ENCODE results near the gene MAPK4. TPM values are rescaled to one million over a fixed set of nuclear protein-coding genes. Genes with fewer than 3 reads are reported as not detected.

MAPK4 gene
- total RNA-seq, 1 donor from 2014 or later: 26.9 TPM

- ATAC-seq (ENCODE audit: poor library complexity): peak; percentile 32
- no peak for DNase-seq
- intact Hi-C loops (cut with DNase I): no loop called here
Measured at GRCh38 chr18:50726960-50727589, 167.2 kb downstream of the MAPK4 start.

DNA sequence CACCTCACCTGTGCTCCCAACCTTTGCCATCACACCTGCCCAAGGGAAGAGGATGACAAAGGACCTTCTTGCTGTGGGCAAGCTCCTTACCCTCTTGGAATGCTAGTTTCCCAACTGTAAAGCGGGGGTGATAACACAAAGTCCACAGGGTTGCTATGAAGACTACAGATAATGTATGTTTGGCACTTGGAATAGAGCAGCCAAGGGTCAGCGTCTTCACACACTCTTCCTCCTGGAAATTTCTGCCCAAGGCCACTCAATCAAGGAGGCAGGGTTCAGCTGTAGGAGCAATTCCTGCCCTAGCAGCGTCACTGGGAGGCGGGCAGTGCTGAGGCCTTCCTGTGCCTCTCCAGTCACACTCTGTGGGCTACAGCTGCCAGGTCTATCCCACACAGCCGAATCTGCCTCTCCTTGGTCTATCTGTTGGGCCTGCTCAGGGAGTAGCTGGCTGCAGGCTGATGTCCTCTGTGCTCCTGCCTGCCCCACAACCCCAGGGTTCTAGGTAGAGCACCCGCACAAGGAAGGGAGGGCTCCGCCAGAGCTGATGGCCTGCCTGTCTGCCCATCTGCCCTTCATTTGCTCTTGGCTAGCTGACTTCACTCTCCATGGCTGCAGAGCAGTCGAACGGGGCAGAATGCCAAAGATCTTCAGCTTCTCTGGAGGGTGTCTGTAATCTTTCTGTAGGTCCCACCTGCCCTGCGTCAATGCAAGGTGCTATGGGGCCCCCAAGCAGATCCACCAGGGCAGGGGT, 168.0 kb downstream of the MAPK4 start:
- DNase-seq (no peak), ATAC-seq (ENCODE audit: poor library complexity) (peak; percentile 66)
- intact Hi-C loops (cut with DNase I): no loop called here

DNA sequence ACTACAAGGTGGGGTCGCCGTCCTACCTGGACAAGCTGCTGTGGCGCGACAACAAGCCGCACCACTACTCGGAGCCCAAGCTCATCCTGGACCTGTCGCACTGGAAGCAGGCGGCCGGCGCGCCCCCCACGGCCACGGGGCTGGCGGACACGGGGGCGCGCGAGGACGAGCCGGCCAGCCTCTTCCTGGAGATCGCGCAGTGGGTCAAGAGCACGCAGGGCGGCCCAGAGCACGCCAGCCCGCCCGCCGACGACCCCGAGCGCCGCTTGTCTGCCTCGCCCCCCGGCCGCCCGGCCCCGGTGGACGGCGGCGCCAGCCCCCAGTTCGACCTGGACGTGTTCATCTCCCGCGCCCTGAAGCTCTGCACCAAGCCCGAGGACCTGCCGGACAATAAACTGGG, 169.5 kb downstream of the MAPK4 start:
- intact Hi-C loops (cut with DNase I): no loop called here
- ATAC-seq (ENCODE audit: poor library complexity): no peak

GRCh38 chr18:50729986-50730385, 170.1 kb downstream of the MAPK4 start:
- no peak for DNase-seq
- intact Hi-C loops (cut with DNase I): no loop called here
- ATAC-seq (ENCODE audit: poor library complexity): no peak

More for the DNA sequence above, 169.5 kb downstream of the MAPK4 start:
- no peak for DNase-seq

- ATAC-seq (ENCODE audit: poor library complexity): no peak
- intact Hi-C loops (cut with DNase I): no loop called here
- DNase-seq: no peak
Measured at GRCh38 chr18:50734342-50734741, 174.5 kb downstream of the MAPK4 start.

DNA sequence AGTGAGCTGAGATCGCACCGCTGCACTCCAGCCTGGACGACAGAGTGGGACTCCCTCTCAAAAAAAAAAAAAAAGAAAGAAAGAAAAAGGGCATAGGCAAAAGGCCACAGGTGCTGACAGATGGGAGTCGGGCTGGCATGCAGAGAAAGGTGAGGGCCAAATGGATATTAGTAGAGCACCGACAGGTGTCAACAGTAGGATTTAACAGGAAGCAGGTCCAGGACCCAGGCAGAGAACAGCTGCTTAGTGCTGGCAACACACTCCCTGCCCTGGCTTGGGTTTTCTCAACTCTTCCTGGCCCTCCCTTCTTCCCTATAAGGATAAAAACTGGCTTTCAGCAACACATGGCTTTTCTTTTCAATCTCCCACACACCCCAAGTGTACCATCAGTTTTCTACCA, 175.0 kb downstream of the MAPK4 start:
- no peak for ATAC-seq (ENCODE audit: poor library complexity)
- intact Hi-C loops (cut with DNase I): no loop called here
- DNase-seq: no peak

- intact Hi-C loops (cut with DNase I): no loop called here
- no peak for DNase-seq
- ATAC-seq (ENCODE audit: poor library complexity): no peak
Measured at GRCh38 chr18:50737127-50737526, 177.2 kb downstream of the MAPK4 start.

GRCh38 chr18:50738098-50738757, 178.3 kb downstream of the MAPK4 start:
- no peak for DNase-seq
- no peak for ATAC-seq (ENCODE audit: poor library complexity)
- intact Hi-C loops (cut with DNase I): no loop called here

GRCh38 chr18:50742952-50743351, 183.1 kb downstream of the MAPK4 start:
- intact Hi-C loops (cut with DNase I): no loop called here
- ATAC-seq (ENCODE audit: poor library complexity): no peak
- DNase-seq: no peak

DNA sequence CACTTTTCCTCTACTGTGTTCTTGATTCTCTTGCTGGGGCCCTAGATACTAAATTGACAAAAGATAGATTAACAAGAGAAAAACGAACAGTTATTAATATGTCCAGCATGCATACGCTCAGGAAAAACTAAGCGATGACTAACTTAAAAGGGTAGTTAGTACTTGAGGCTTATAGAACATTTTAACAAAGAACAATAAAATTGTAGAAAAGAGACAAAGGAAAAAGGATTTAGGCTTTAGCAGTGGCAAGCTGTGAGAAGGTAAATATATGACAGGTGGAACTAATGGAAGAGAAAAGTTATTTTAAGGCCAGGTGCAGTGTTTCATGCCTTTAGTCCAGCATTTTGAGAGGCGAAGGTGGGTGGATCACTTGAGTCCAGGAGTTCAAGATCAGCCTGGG, 184.4 kb downstream of the MAPK4 start:
- DNase-seq (no peak), ATAC-seq (ENCODE audit: poor library complexity) (no peak)
- intact Hi-C loops (cut with DNase I): no loop called here

GRCh38 chr18:50745945-50746344, 186.1 kb downstream of the MAPK4 start:
- ATAC-seq (ENCODE audit: poor library complexity) (no peak), DNase-seq (no peak)
- intact Hi-C loops (cut with DNase I): no loop called here

- intact Hi-C loops (cut with DNase I): no loop called here
- no peak for DNase-seq
- no peak for ATAC-seq (ENCODE audit: poor library complexity)
Measured at GRCh38 chr18:50747849-50748242, 188.0 kb downstream of the MAPK4 start.

DNA sequence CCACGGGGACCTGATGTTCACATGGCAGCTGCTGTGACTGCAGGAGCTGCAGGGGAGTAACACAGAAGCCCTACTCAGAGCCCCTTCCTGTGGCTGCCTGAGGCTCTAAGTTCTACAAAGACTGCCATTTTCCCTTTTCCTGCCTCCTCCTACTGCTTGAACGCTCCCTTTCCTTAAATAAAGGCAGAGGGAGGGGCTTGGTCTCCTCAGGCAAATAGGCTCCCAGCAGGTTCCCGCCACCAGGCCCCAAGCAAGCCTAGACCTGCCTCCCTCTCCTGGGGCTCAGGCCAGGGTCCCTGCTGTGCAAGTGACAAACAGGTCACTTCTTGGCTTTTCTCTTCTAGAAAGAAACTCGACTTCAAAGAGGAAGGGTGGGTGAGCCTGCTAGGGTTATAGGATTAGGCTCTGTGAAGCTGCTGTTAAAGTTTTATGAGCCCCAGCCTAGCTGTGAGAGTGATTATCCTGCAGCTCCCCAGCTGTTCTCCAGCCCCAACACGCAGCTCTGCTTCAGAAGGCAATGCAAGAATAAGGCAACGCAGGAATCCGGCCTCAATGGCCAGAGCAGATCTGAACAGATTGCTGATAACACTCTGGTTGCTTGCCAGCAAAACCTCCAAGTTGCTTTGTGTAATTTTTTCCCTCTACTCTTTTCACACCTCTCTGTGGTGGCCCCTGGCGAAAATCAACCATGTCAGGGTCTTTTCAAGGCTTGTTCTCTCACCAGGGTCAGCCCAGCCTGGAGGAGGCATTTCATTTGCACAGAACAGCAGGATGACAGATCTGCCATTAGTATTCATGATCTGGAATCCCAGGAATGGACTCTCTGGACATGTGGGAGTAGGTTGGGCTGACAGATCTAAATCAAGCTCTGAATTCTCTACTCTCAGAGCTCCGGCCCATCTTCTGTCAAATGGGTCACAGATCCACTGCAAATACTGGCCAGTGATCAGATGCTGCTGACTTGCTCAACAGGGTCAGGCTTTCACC, 188.6 kb downstream of the MAPK4 start:
- DNase-seq (no peak), ATAC-seq (ENCODE audit: poor library complexity) (no peak)
- intact Hi-C loops (cut with DNase I): no loop called here

DNA sequence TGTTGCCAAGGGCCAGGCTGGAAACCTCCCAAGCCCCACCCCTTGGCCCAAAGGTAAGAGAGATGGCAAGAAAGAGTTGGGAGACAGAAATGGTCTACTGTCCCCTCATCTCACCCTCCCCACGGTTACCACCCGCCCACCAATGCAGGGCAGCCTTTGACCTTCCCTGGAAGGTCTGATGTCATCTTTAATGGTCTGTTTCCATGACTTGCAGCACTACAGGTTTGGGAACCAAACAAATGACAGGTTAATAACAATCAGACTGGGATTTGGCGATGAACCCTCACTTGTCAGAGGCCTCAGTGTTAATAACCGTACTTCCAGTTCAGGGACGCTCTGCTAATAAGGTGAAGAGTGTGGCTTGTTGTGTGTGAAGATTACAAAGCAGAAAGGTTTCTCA, 189.5 kb downstream of the MAPK4 start:
- DNase-seq (no peak), ATAC-seq (ENCODE audit: poor library complexity) (no peak)
- intact Hi-C loops (cut with DNase I): no loop called here

DNA sequence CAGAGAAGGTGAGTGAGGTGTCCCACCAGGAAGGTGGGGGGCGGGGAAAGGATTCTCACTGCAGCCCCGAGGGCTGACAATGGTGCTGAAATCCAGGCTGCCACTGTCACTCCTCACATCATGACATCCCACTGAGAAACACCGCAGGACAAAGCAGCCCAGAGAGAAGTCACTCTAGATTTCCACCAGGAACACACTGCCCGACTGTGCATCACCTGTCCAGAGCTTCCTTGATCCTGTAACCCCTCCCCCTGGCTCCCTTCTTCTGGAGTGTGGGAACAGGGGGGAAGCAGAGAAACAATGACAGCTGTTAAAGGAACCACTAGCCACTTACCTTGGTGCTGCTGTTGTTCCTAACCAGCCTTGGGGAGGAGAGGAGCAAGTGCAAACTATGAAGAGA, 190.1 kb downstream of the MAPK4 start:
- DNase-seq: no peak
- intact Hi-C loops (cut with DNase I): no loop called here
- no peak for ATAC-seq (ENCODE audit: poor library complexity)

DNA sequence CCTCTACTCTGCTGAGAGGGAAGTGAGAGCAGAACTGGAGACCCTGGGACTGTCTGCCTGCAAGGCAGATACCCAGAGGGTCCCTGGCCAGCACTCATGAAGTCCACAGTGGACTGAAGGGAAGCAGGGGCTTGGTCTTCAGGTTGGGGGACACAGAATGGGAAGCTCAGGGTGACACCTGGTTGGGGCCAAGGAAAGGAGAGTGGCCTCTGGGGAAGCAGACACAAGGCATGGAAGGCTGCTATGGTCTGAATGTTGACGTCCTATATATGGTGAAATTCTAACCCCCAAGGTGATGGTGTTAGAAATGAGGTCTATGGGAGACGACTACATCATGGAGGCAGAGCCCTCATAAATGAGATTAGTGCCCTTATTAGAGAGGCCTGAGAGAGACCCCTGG, 190.7 kb downstream of the MAPK4 start:
- intact Hi-C loops (cut with DNase I): no loop called here
- DNase-seq (no peak), ATAC-seq (ENCODE audit: poor library complexity) (no peak)

DNA sequence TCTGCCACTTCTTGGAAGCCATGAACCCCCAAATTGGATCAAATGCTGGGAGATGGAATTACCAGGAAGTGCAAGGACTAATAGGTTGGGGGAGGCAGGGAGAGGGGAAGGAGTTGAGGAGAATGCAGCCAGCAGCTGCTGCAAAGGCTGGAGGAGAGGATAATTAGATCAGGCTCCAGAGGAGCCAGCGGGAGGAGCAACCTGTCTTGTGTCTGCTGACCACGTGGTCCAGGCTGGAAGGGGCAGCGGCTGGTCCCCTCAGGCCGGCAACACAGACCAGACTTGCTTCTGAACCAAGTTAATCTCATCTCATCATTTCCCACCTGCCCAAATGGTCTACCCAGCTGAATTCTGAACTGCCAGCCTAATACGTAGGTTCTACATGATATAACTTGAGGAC, 191.6 kb downstream of the MAPK4 start:
- DNase-seq (no peak), ATAC-seq (ENCODE audit: poor library complexity) (no peak)
- intact Hi-C loops (cut with DNase I): no loop called here

DNA sequence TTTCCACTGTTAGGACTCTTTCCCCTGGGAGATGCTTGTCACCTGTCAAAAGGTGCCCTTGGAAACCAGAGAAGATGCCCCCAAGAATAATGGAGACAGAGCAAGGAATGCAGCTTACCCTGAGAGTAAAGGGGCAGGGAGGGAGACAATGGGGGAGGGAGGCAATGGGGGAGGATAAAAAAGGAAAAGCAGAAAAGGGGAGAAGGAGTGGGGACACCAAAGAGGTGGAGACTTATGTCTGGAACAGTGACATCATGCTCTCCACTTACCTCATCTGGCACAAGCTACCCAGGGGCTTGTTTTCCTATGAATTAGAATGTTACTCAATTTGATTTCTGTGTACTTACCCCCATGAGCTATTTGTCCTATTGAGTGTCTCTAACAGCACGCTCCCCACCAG, 192.1 kb downstream of the MAPK4 start:
- intact Hi-C loops (cut with DNase I): no loop called here
- no peak for ATAC-seq (ENCODE audit: poor library complexity)
- no peak for DNase-seq

DNA sequence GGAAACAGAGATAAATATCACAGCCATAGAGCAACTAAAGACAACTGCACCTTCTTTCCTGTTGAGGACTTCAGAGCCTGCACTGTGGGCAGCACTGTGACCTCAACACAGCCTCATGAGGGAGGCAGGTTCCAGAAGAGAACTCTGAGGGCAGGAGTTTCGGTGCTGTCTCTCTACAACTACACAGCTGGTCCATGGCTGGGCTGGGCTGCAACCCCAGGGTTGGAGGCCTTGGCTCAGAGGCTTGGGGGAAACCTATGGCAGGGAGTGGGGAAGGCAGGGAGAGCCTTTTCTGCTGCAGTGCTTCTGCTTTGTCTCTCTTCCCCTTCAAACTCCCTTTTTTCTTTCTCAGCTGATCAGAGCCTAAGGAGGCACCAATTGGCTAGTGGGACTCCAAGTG, 193.4 kb downstream of the MAPK4 start:
- ATAC-seq (ENCODE audit: poor library complexity) (no peak), DNase-seq (no peak)
- intact Hi-C loops (cut with DNase I): no loop called here
